GM19455 (cell line): ENCODE measurements around the gene PTPN2.
"Not testable (repeated sequence)": the region's sequence is repeated elsewhere in the genome, so short reads cannot be mapped to it uniquely, and the experiment has no call there.

Source experiments
- ATAC-seq: cut with Tn5 transposase; IDR thresholded peaks from one replicate; pipeline ENCODE4 v1.9.1; 2021; ENCODE audit not compliant: unreplicated experiment

The PTPN2 gene

GRCh38 chr18:12895014-12895413 is 11.0 kb upstream of the PTPN2 start:
- ATAC-seq = no peak

DNA sequence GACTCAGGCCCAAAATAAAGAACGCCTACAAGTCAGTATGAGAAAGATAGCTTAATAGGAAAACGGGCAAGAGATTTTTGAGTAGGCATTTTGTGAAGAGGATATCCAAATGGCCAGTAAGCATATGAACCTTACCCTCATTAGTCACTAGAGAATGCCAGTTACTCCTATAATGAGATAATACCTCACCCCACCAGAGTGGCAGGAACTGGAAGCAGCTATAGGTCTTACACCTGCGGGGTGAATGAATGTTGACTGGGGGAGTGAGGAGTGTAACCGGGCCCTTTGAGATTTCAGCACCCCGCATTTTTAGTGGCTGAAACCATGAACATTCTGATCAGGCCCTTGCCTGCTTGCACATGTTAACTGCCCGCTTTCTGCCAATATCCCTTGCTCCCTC is 7.5 kb upstream of the PTPN2 start:
- no peak for ATAC-seq

GRCh38 chr18:12890964-12891363 is 6.9 kb upstream of the PTPN2 start:
- ATAC-seq = no peak

DNA sequence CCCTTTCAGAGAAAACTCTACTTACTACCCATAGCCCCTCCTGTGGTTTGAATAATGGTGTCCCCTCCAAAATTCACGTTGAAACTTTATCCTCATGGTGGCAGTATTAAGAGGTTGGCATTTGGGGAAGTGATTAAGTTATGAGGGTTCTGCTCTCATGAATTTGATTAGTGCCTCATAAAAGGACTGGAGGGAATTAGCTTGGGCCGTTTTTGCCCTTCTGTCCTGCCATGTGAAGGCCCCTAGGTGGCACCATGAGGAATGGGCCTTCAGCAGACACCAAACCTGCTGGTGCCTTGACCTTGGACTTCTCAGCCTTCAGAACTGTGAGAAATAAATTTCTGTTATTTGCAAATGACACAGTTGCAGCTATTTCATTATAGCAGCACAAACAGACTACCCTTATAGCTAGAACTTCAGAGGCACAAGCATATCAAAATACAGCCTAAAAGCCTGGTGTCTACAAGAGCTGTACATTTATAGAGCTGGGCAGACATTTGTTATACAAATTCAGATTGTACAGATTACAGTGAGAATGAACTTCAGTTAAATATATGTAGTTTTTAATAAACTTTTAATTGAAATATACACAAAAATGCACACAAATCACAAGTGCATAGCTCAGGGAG is 2.6 kb upstream of the PTPN2 start:
- ATAC-seq = no peak

GRCh38 chr18:12885500-12885899 is 1.5 kb upstream of the PTPN2 start:
- no peak for ATAC-seq

DNA sequence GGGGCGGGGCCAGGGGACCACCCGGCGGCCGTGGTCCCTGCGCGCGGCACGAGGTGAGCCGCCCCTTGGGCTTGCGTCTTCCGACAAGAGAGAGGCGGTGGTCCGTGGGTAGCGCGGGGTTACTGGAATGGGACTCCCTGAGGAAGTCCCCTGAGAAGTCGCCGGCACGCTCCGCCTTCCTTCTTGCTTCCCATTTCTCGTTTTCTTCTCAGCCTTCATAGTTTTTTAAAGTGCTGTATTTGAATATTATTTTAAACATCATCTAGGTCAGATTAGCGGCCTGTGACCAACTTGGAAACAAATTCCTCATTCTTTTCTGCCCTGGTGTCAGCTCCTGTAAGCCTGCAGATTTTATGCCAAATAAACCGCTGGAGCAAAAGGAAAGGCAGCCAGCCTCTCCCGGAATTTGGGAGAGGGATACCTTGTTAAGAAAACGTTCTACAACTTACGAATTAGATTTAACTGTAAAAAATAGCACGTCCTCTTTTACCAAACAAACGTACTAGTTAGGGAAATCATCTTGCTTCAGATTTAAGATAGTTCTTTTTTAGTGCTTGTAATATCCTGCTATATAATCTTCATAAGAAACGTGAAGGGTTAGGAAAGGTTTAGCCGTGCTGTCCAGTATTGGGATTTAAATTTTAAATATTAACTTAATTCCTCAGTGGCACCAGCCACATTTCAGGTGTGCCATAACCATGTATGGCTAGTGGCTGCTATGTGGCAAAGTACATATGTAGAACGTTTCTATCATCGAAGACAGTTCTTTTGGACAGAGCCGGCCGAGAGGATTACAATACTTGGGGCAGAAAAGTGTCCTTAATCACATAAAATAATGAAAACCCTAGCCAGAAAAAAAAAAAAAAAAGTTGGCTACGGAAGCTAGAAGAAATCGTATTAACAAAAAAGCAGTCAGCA is 628 bp upstream of the PTPN2 start:
- no peak for ATAC-seq

GRCh38 chr18:12883372-12883683 is 709 bp downstream of the PTPN2 start:
- peak; percentile 25 for ATAC-seq

DNA sequence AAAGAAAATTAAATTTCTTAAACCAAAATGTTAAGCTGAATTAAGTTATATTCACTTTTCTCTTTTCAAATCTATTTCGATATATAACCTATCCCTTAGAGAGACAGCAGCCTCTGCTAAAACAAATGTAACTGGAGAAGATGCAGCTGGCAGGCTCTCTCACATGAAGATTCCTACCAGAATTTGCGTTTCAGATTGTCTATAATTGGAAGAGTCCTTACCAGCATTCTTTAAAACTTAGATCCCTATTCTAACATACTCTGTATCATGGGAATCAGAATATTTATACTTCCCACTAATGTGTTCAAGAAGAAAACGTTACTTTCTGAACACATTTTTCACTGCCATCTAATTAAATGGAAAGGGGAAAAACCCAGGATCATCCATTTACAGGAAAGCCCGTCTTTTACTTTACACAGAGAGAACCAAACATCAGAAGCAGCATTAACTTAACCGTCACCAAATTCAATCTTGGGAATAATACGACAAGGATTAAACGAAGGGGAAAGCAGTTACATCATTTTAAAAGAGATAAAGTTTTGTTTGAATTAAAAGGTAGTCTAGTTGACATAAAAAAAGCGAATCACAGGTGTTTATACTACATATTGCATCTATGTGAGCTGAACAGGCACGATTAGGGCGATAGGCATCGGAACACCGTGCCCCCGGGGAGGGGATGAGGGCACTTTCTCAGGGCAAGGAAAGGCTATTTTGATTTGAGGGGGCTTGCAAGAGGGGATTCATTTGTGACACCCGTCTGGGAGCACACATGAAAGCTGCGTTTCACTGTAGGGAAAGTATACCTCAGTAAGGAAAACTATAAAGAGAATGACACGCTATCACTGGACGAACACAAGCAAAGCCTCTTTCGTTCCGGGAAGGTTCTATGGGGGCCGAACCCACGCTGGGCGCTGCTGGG is 1.3 kb downstream of the PTPN2 start:
- ATAC-seq = no peak

DNA sequence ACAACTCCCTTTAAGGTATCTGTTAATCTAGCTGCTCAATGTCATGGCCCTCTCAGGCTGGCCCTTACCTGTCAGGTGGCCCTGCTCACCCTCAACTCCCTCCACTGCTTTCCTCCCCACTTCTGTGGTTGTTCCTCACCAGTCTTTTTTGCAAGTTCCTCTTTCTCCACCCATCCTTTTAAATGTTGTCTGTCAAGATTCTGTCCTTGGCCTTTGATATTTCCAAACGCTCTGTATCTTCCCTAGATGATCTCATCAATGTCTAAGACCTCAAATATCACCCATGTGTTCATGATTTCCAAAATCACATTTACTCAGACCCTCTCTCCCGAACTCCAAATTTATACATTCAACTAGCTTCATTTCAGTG is 3.5 kb downstream of the PTPN2 start:
- ATAC-seq = no peak

DNA sequence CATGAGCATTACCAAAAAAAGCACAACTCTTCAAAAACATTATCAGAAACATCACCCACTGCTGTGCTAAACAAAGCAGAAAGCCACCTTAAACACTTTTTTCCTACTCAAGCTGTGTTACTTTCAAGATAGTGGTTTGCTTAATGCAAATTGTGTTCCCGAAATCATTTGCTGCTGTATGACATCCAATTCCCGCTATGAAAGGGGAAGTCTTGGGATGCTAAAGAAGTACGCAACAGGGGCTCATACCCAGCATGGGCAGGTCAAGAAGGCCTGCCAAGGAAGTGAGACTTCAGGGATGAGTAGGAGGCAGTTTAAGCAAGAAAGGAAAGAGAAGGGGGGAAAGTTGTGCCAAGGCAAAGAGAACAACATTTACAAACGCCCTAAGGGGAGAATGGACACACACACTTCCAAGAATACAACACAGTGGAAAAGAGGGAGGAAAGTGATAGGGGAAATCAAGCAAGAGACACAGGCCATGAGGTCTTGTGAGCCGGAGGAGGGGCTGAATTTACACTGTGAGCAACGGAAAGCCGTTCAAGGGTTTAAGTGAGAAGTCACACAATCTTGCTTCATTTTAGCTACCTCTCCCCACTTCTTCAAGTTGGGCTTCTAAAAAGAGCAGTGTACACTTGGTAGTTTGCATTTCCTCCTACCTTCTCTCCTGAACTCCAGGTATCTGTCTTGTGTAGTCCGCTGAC is 4.0 kb downstream of the PTPN2 start:
- no peak for ATAC-seq

GRCh38 chr18:12874992-12875391 is 9.0 kb downstream of the PTPN2 start:
- not testable (repeated sequence) for ATAC-seq

GRCh38 chr18:12873961-12874567 is 10.0 kb downstream of the PTPN2 start:
- not testable (repeated sequence) for ATAC-seq

- no peak for ATAC-seq
Measured at GRCh38 chr18:12872408-12872807, 11.6 kb downstream of the PTPN2 start.

- ATAC-seq = no peak
Measured at GRCh38 chr18:12868576-12868975, 15.5 kb downstream of the PTPN2 start.

GRCh38 chr18:12867441-12868123 is 16.5 kb downstream of the PTPN2 start:
- ATAC-seq = no peak

DNA sequence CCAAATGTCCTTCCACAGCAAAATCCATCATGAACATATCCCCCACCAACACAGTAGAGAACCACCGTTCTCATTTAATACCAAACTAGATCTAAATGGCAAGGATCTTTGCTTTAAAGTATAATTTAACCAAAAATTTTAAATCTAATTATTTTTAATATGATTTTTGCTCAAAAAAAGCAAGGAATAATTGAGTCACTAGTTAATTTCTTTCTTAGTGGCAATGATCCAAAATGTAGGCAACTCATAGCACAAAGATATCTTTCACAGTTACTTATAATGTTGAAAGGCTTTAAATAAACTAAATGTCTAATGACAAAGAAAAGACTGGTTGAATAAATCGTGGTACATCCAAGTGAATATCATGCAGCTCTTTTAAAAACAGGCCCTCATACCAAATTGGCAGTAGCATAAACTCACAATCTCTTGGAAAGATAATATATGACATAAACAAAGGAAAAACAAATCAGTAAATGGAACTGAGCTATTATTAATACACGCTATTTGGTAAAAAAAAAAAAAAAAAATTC is 20.3 kb downstream of the PTPN2 start:
- ATAC-seq = no peak

- no peak for ATAC-seq
Measured at GRCh38 chr18:12862874-12863482, 21.1 kb downstream of the PTPN2 start.

DNA sequence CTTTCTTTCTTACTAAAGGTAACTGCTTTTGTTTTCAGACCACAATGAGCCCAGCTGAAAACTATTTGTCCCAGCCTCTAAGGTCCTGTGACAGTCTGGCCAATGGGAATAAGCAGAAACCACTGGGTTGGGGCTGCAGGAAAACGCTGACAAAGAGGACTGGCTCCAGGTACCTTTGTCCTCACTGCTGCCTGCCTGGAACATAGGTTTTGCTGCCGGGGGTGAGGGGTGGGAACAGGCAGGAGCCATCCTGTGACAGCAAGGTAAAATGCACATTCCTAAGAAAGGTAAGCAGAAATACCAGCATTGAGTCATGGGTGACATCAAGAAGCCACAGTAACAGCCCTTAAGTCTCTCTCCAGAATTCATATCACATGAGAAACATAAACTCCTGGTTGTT is 21.6 kb downstream of the PTPN2 start:
- ATAC-seq = no peak

GRCh38 chr18:12861637-12862036 is 22.4 kb downstream of the PTPN2 start:
- no peak for ATAC-seq
